Natural killer cell (primary cell): ENCODE results near the gene INMT. TPM values are rescaled to one million over a fixed set of nuclear protein-coding genes. Genes with fewer than 3 reads are reported as not detected.

ENCODE experiments used
- ATAC-seq, 3 donors: fragments of 150-1000 bp in 2 of 3; fragments of 200-7000 bp in 1 of 3; cut with Tn5 transposase; 1 replicate in 1 of 3; 2 replicates in 2 of 3; pipeline ENCODE4 v1.10.0; 2021; ENCODE audit warnings: mild to moderate bottlenecking in 2 of 3, moderate library complexity in 2 of 3
- DNase-seq, 2 donors: peaks; one replicate each; pipeline versions ENCODE4 v3.0.0 to v3.0.0-alpha.2; 2013 to 2021; ENCODE audit warnings: mixed read lengths in 1 of 2
- H3K27ac ChIP-seq: one replicate; pipeline ENCODE4 v1.5.1; 2013; ENCODE audit warnings: mild to moderate bottlenecking, low read length
- H3K27me3 ChIP-seq: one replicate; pipeline ENCODE4 v1.6.1; 2013; ENCODE audit warnings: low read length; ENCODE audit not compliant: control insufficient read depth, insufficient read depth
- H3K36me3 ChIP-seq: one replicate; pipeline ENCODE4 v1.6.1; 2013; ENCODE audit warnings: low read length; ENCODE audit not compliant: control insufficient read depth, insufficient read depth
- H3K4me1 ChIP-seq: one replicate; pipeline ENCODE4 v1.6.1; 2013; ENCODE audit warnings: low read length; ENCODE audit not compliant: control insufficient read depth, insufficient read depth
- H3K4me3 ChIP-seq: one replicate; pipeline ENCODE4 v1.5.1; 2013; ENCODE audit warnings: low read length
- H3K9me3 ChIP-seq: one replicate; pipeline ENCODE4 v1.6.1; 2013; ENCODE audit warnings: low read length; ENCODE audit not compliant: control insufficient read depth, insufficient read depth
- H3K27ac Mint-ChIP-seq, 2 donors: one replicate each; pipeline ENCODE4 v1.8.0; 2022; ENCODE audit warnings: mild to moderate bottlenecking in 2 of 2, mixed read lengths in 2 of 2, moderate library complexity in 1 of 2
- H3K27me3 Mint-ChIP-seq, 2 donors: one replicate each; pipeline ENCODE4 v1.8.0; 2022; ENCODE audit warnings: low read depth in 2 of 2, mixed read lengths in 2 of 2
- H3K36me3 Mint-ChIP-seq: one replicate; pipeline ENCODE4 v1.8.0; 2022; ENCODE audit warnings: mixed read lengths
- H3K4me1 Mint-ChIP-seq, 2 donors: one replicate each; pipeline ENCODE4 v1.8.0; 2022; ENCODE audit warnings: mixed read lengths in 2 of 2
- H3K4me3 Mint-ChIP-seq: one replicate; pipeline ENCODE4 v1.8.0; 2022; ENCODE audit warnings: mild to moderate bottlenecking, moderate library complexity, mixed read lengths
- H3K9me3 Mint-ChIP-seq, 2 donors: one replicate each; pipeline ENCODE4 v1.8.0; 2022; ENCODE audit warnings: mixed read lengths in 2 of 2
- CTCF ChIP-seq: fragments of 200-600 bp; IDR thresholded peaks from one replicate; pipeline ENCODE4 v1.8.0; 2022; ENCODE audit warnings: antibody characterized with exemption
- WGBS: methylation state at CpG from one replicate; pipeline ENCODE4 v1.1.7; 2013; ENCODE audit warnings: missing lambda C conversion rate; ENCODE audit not compliant: insufficient coverage; 5-methylcytosine and 5-hydroxymethylcytosine counted together
- intact Hi-C: fragments of 100-400 bp; cut with micrococcal nuclease; formaldehyde crosslinking; loops from one replicate; pipeline ENCODE4 v1.14.2; 2022
- total RNA-seq, 4 donors: library from RNA; stranded (reverse); fragments of 120-200 nt in 1 of 4; gene quantifications; one replicate each; pipeline versions ENCODE4 v1.2.3 to v1.2.4, GENCODE V29; 2013 to 2022

The INMT gene
- total RNA-seq, 3 donors from 2014 or later (not counting 1 experiment from before 2014, with no cell fraction given), result 0.56 to 1.0 TPM; not detected in 1

- Mint-ChIP-seq H3K4me3 (peak overlapping the region; percentile 87), H3K27me3 (peaks cover 0 to 10% of the 10 kb centered on the region in 2 donors), H3K27ac (peak overlapping the region in 1 of 2 donors; percentile 67), H3K9me3 (no peaks in the 10 kb centered on the region), H3K4me1 (peaks cover 0 to 6% of the 10 kb centered on the region in 2 donors), H3K36me3 (no peaks in the 10 kb centered on the region)
- H3K4me1 ChIP-seq, result peaks cover 9% of the 10 kb centered on the region
- H3K27ac ChIP-seq, result no peak overlapping the region
- H3K27me3 ChIP-seq, result no peaks in the 10 kb centered on the region
- H3K9me3 ChIP-seq, result no peaks in the 10 kb centered on the region
- 5% methylated on average over 14 of the region's 15 CpGs for WGBS
- ATAC-seq (no peak), DNase-seq (peak in 1 of 2 donors; percentile 24)
- H3K36me3 ChIP-seq, result no peaks in the 10 kb centered on the region
- H3K4me3 ChIP-seq, result peak overlapping the region; percentile 55
- no peak for TF ChIP-seq CTCF
- intact Hi-C loops, result no loop called here
Observed at GRCh38 chr7:30771880-30772425, 20.0 kb downstream of the INMT start.

- intact Hi-C loops, result no loop called here
- Histone ChIP-seq H3K27ac (no peak overlapping the region), H3K4me1 (peaks cover 9% of the 10 kb centered on the region), H3K4me3 (no peak overlapping the region), H3K36me3 (no peaks in the 10 kb centered on the region), H3K27me3 (no peaks in the 10 kb centered on the region), H3K9me3 (no peaks in the 10 kb centered on the region)
- no peak for TF ChIP-seq CTCF
- 89% methylated on average over 6 of the region's 6 CpGs for WGBS
- Mint-ChIP-seq H3K4me1 (peaks cover 0 to 6% of the 10 kb centered on the region in 2 donors), H3K36me3 (no peaks in the 10 kb centered on the region), H3K9me3 (no peaks in the 10 kb centered on the region), H3K27me3 (peaks cover 0 to 9% of the 10 kb centered on the region in 2 donors), H3K4me3 (no peak overlapping the region), H3K27ac (no peak overlapping the region)
- no peak for DNase-seq
- ATAC-seq, result no peak
Observed at GRCh38 chr7:30772984-30773383, 21.0 kb downstream of the INMT start.

- Mint-ChIP-seq H3K27ac (no peak overlapping the region), H3K36me3 (no peaks in the 10 kb centered on the region), H3K27me3 (no peaks in the 10 kb centered on the region), H3K4me3 (no peak overlapping the region), H3K9me3 (no peaks in the 10 kb centered on the region), H3K4me1 (peaks cover 0 to 6% of the 10 kb centered on the region in 2 donors)
- Histone ChIP-seq H3K9me3 (no peaks in the 10 kb centered on the region), H3K4me1 (peaks cover 7% of the 10 kb centered on the region), H3K36me3 (no peaks in the 10 kb centered on the region), H3K4me3 (no peak overlapping the region), H3K27me3 (no peaks in the 10 kb centered on the region), H3K27ac (no peak overlapping the region)
- DNase-seq (no peak), ATAC-seq (no peak)
- no peak for TF ChIP-seq CTCF
- intact Hi-C loops, result no loop called here
Observed at GRCh38 chr7:30775992-30776391, 24.1 kb downstream of the INMT start.

GRCh38 chr7:30776971-30777370, 25.0 kb downstream of the INMT start:
- Mint-ChIP-seq H3K9me3 (no peaks in the 10 kb centered on the region), H3K4me1 (peaks cover 0 to 3% of the 10 kb centered on the region in 2 donors), H3K4me3 (no peak overlapping the region), H3K27ac (no peak overlapping the region), H3K36me3 (no peaks in the 10 kb centered on the region), H3K27me3 (no peaks in the 10 kb centered on the region)
- Histone ChIP-seq H3K27me3 (no peaks in the 10 kb centered on the region), H3K9me3 (no peaks in the 10 kb centered on the region), H3K4me3 (no peak overlapping the region), H3K36me3 (no peaks in the 10 kb centered on the region), H3K4me1 (peaks cover 2% of the 10 kb centered on the region), H3K27ac (no peak overlapping the region)
- intact Hi-C loops, result no loop called here
- whole genome bisulfite sequencing, result 89% methylated on average over 4 of the region's 4 CpGs
- no peak for TF ChIP-seq CTCF
- DNase-seq (no peak), ATAC-seq (no peak)
